Ectodermal cell (in vitro differentiated cells): ENCODE results near the gene STX18.

Source experiments
- H3K27ac ChIP-seq: 2 replicates; pipeline ENCODE4 v1.7.0; 2013; ENCODE audit warnings: mild to moderate bottlenecking, low read depth, low read length; ENCODE audit not compliant: insufficient read depth, poor library complexity, severe bottlenecking
- H3K27me3 ChIP-seq: 2 replicates; pipeline ENCODE4 v1.7.0; 2013; ENCODE audit warnings: mild to moderate bottlenecking, low read length; ENCODE audit not compliant: insufficient read depth, control insufficient read depth, poor library complexity, severe bottlenecking
- H3K36me3 ChIP-seq: one replicate; pipeline ENCODE4 v1.7.0; 2013; ENCODE audit warnings: low read length; ENCODE audit not compliant: control insufficient read depth, insufficient read depth
- H3K4me1 ChIP-seq: one replicate; pipeline ENCODE4 v1.7.0; 2013; ENCODE audit warnings: low read length; ENCODE audit not compliant: control insufficient read depth, insufficient read depth
- H3K4me3 ChIP-seq: 2 replicates; pipeline ENCODE4 v1.7.0; 2013; ENCODE audit warnings: low read depth, low read length, control low read depth; ENCODE audit not compliant: insufficient read depth
- H3K9me3 ChIP-seq: 2 replicates; pipeline ENCODE4 v1.7.0; 2013; ENCODE audit warnings: mild to moderate bottlenecking, low read length, moderate library complexity; ENCODE audit not compliant: control insufficient read depth
- whole genome bisulfite sequencing, 2 experiments: methylation state at CpG; one replicate each; pipeline ENCODE4 v1.1.7; 2013; ENCODE audit warnings: missing lambda C conversion rate in 2 of 2; 5-methylcytosine and 5-hydroxymethylcytosine counted together

Gene STX18

GRCh38 chr4:4432341-4433125 lies 109.3 kb downstream of the STX18 start:
- Histone ChIP-seq H3K36me3 (no peaks in the 10 kb centered on the region), H3K27me3 (no peaks in the 10 kb centered on the region), H3K9me3 (no peaks in the 10 kb centered on the region), H3K4me1 (peaks cover 2% of the 10 kb centered on the region), H3K4me3 (no peak overlapping the region), H3K27ac (no peak overlapping the region)
- WGBS, 2 experiments: 94% methylated on average over 11 of the region's 11 CpGs

GRCh38 chr4:4430492-4431195 lies 111.2 kb downstream of the STX18 start:
- H3K27me3 ChIP-seq: no peaks in the 10 kb centered on the region
- H3K4me1 ChIP-seq: peaks cover 10% of the 10 kb centered on the region
- WGBS, 2 experiments: 47 to 51% methylated on average over 7 of the region's 7 CpGs
- no peak overlapping the region for H3K27ac ChIP-seq
- H3K4me3 ChIP-seq: no peak overlapping the region
- no peaks in the 10 kb centered on the region for H3K36me3 ChIP-seq
- no peaks in the 10 kb centered on the region for H3K9me3 ChIP-seq

GRCh38 chr4:4428966-4429875 lies 112.6 kb downstream of the STX18 start:
- Histone ChIP-seq H3K4me1 (peaks cover 14% of the 10 kb centered on the region), H3K27ac (no peak overlapping the region), H3K27me3 (no peaks in the 10 kb centered on the region), H3K36me3 (no peaks in the 10 kb centered on the region), H3K4me3 (no peak overlapping the region), H3K9me3 (no peaks in the 10 kb centered on the region)
- WGBS, 2 experiments: 91 to 92% methylated on average over 10 of the region's 10 CpGs

GRCh38 chr4:4427886-4428285 lies 114.0 kb downstream of the STX18 start:
- Histone ChIP-seq H3K9me3 (no peaks in the 10 kb centered on the region), H3K27me3 (no peaks in the 10 kb centered on the region), H3K36me3 (no peaks in the 10 kb centered on the region), H3K4me3 (no peak overlapping the region), H3K4me1 (peaks cover 18% of the 10 kb centered on the region), H3K27ac (no peak overlapping the region)
- 80 to 83% methylated on average over 5 of the region's 5 CpGs for WGBS, 2 experiments

- Histone ChIP-seq H3K4me3 (no peak overlapping the region), H3K36me3 (no peaks in the 10 kb centered on the region), H3K9me3 (no peaks in the 10 kb centered on the region), H3K27ac (no peak overlapping the region), H3K27me3 (no peaks in the 10 kb centered on the region), H3K4me1 (peaks cover 18% of the 10 kb centered on the region)
- WGBS, 2 experiments: 54 to 57% methylated on average over 12 of the region's 12 CpGs
Measured at GRCh38 chr4:4427121-4427870, 114.6 kb downstream of the STX18 start.

- Histone ChIP-seq H3K36me3 (no peaks in the 10 kb centered on the region), H3K27ac (no peak overlapping the region), H3K9me3 (no peaks in the 10 kb centered on the region), H3K4me3 (no peak overlapping the region), H3K27me3 (no peaks in the 10 kb centered on the region), H3K4me1 (peaks cover 18% of the 10 kb centered on the region)
- 71 to 72% methylated on average over 11 of the region's 11 CpGs for WGBS, 2 experiments
Measured at GRCh38 chr4:4426511-4427120, 115.2 kb downstream of the STX18 start.

GRCh38 chr4:4425696-4426095 lies 116.2 kb downstream of the STX18 start:
- Histone ChIP-seq H3K27ac (no peak overlapping the region), H3K4me3 (no peak overlapping the region), H3K27me3 (no peaks in the 10 kb centered on the region), H3K9me3 (no peaks in the 10 kb centered on the region), H3K36me3 (no peaks in the 10 kb centered on the region), H3K4me1 (peaks cover 18% of the 10 kb centered on the region)
- WGBS, 2 experiments: 92% methylated on average over 7 of the region's 7 CpGs

- no peaks in the 10 kb centered on the region for H3K9me3 ChIP-seq
- peaks cover 18% of the 10 kb centered on the region for H3K4me1 ChIP-seq
- no peak overlapping the region for H3K27ac ChIP-seq
- no peaks in the 10 kb centered on the region for H3K27me3 ChIP-seq
- H3K36me3 ChIP-seq: peaks cover 5% of the 10 kb centered on the region
- no peak overlapping the region for H3K4me3 ChIP-seq
- WGBS, 2 experiments: 92 to 93% methylated on average over 12 to 13 of the region's 13 CpGs
Measured at GRCh38 chr4:4425119-4425690, 116.6 kb downstream of the STX18 start.

GRCh38 chr4:4424499-4425115 lies 117.2 kb downstream of the STX18 start:
- WGBS, 2 experiments: 89 to 90% methylated on average over 8 of the region's 8 CpGs
- no peak overlapping the region for H3K27ac ChIP-seq
- H3K4me3 ChIP-seq: no peak overlapping the region
- H3K4me1 ChIP-seq: peaks cover 18% of the 10 kb centered on the region
- peaks cover 11% of the 10 kb centered on the region for H3K36me3 ChIP-seq
- H3K27me3 ChIP-seq: no peaks in the 10 kb centered on the region
- no peaks in the 10 kb centered on the region for H3K9me3 ChIP-seq
